Colonic mucosa (tissue), 4 donors: ENCODE measurements around the gene AUH. TPM values are rescaled to one million over a fixed set of nuclear protein-coding genes. Genes with fewer than 3 reads are reported as not detected.

Experiments
- DNase-seq: peaks from one replicate; pipeline ENCODE4 v3.0.0-alpha.2; 2020
- H3K27ac ChIP-seq: fragments of 200-600 bp; one replicate; pipeline ENCODE4 v1.8.0; 2021
- H3K27me3 ChIP-seq: fragments of 200-600 bp; one replicate; pipeline ENCODE4 v1.8.0; 2021
- H3K36me3 ChIP-seq: fragments of 200-600 bp; one replicate; pipeline ENCODE4 v1.8.0; 2021
- H3K4me1 ChIP-seq: fragments of 200-600 bp; one replicate; pipeline ENCODE4 v1.8.0; 2021; ENCODE audit warnings: mild to moderate bottlenecking
- H3K4me3 ChIP-seq: fragments of 200-600 bp; one replicate; pipeline ENCODE4 v1.8.0; 2021
- H3K9ac ChIP-seq, 2 donors: one replicate each; pipeline ENCODE4 v1.7.0; 2013; ENCODE audit warnings: control low read depth in 2 of 2, low read depth in 2 of 2, low read length in 2 of 2
- H3K9me3 ChIP-seq: fragments of 200-600 bp; one replicate; pipeline ENCODE4 v1.8.0; 2021
- intact Hi-C: fragments of 100-400 bp; cut with DNase I; formaldehyde crosslinking; loops from one replicate; pipeline ENCODE4 v1.14.1; 2022
- total RNA-seq, 2 donors: library from RNA; stranded (reverse); fragmentation: NEBNext Ultra II Directional in 1 of 2; extraction: Animal tissue kit (Norgen Biotek cat#: 25700) in 1 of 2; gene quantifications; one replicate each; pipeline ENCODE4 v1.2.1, GENCODE V29; 2021
- TF ChIP-seq, protein P1 (sequence below): fragments of 200-600 bp; IDR thresholded peaks from one replicate; pipeline ENCODE4 v1.8.0; 2022; ENCODE audit warnings: antibody characterized with exemption, mild to moderate bottlenecking
- donor health status: healthy.
- donor health status: DM: no; HTN: no; CAD: no.
- donor health status: DM: no; HTN: no; CAD: no.

AUH gene
- total RNA-seq, 2 donors from 2014 or later = 21.5 to 47.6 TPM

GRCh38 chr9:91187311-91187964, 174.3 kb downstream of the AUH start:
- Histone ChIP-seq H3K36me3 (no peaks in the 10 kb centered on the region), H3K4me3 (no peak overlapping the region), H3K27me3 (no peaks in the 10 kb centered on the region), H3K9me3 (no peaks in the 10 kb centered on the region), H3K27ac (no peak overlapping the region), H3K9ac (no peak overlapping the region), H3K4me1 (no peaks in the 10 kb centered on the region)
- no peak for DNase-seq
- TF ChIP-seq, protein P1, sequence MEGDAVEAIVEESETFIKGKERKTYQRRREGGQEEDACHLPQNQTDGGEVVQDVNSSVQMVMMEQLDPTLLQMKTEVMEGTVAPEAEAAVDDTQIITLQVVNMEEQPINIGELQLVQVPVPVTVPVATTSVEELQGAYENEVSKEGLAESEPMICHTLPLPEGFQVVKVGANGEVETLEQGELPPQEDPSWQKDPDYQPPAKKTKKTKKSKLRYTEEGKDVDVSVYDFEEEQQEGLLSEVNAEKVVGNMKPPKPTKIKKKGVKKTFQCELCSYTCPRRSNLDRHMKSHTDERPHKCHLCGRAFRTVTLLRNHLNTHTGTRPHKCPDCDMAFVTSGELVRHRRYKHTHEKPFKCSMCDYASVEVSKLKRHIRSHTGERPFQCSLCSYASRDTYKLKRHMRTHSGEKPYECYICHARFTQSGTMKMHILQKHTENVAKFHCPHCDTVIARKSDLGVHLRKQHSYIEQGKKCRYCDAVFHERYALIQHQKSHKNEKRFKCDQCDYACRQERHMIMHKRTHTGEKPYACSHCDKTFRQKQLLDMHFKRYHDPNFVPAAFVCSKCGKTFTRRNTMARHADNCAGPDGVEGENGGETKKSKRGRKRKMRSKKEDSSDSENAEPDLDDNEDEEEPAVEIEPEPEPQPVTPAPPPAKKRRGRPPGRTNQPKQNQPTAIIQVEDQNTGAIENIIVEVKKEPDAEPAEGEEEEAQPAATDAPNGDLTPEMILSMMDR = no peak
- intact Hi-C loops = no loop called here

DNA sequence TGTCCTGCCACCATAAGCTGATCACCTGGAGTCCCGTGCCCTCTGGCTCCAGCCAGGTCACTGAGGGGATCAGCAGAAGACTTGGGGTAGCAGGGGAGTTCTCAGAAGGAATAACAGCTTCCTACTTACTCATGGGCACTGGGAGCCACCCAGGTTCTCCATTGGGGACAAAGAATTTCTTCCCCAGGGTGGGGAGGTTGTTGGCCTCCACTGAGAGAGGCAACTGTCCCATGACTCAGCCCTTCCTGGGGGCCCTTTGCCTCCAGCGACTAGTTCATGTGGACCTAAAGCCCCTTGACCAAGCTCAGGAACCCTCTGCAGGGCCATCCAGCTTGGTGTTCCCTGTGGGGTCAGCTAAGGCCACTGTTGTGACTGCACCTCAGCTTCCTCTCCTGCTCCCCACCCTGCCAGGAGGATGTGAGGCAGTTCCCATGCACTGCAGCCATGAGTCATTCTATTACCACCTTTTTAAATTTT, 175.0 kb downstream of the AUH start:
- TF ChIP-seq, protein P1 = no peak
- H3K4me3 ChIP-seq = no peak overlapping the region
- H3K9me3 ChIP-seq = no peaks in the 10 kb centered on the region
- DNase-seq = no peak
- no peaks in the 10 kb centered on the region for H3K27me3 ChIP-seq
- H3K36me3 ChIP-seq = no peaks in the 10 kb centered on the region
- no peak overlapping the region for H3K9ac ChIP-seq
- intact Hi-C loops = no loop called here
- H3K4me1 ChIP-seq = no peaks in the 10 kb centered on the region
- H3K27ac ChIP-seq = no peak overlapping the region

- DNase-seq = no peak
- Histone ChIP-seq H3K9me3 (no peaks in the 10 kb centered on the region), H3K27ac (no peak overlapping the region), H3K4me1 (no peaks in the 10 kb centered on the region), H3K9ac (no peak overlapping the region), H3K36me3 (no peaks in the 10 kb centered on the region), H3K27me3 (no peaks in the 10 kb centered on the region), H3K4me3 (no peak overlapping the region)
- TF ChIP-seq, protein P1 = no peak
- intact Hi-C loops = no loop called here
Measured at GRCh38 chr9:91185193-91185886, 176.4 kb downstream of the AUH start.

GRCh38 chr9:91182429-91183225, 179.1 kb downstream of the AUH start:
- H3K27ac ChIP-seq = no peak overlapping the region
- H3K36me3 ChIP-seq = no peaks in the 10 kb centered on the region
- H3K4me3 ChIP-seq = no peak overlapping the region
- TF ChIP-seq, protein P1 = no peak
- H3K27me3 ChIP-seq = no peaks in the 10 kb centered on the region
- intact Hi-C loops = no loop called here
- no peak overlapping the region for H3K9ac ChIP-seq
- H3K4me1 ChIP-seq = peaks cover 2% of the 10 kb centered on the region
- no peaks in the 10 kb centered on the region for H3K9me3 ChIP-seq
- no peak for DNase-seq

DNA sequence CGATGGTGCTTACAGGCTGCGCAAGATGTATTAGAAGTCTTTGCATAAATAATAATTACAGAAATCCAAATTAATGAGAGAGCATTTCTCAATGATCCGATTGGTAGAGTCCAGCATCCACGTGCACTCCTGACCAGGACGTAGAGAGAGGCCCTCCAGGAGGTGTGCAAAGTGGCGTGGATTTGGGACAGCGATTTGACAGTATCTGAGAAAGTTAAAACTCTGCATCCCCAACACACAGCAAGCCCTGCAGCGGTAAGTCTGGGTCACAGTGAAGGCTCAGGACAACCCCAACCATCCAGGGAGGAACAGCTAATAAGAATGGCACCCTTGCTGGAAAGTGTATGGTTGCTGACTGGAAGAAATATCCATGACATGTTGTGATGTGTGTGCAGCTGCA, 180.2 kb downstream of the AUH start:
- DNase-seq = no peak
- intact Hi-C loops = no loop called here
- H3K9ac ChIP-seq = no peak overlapping the region
- TF ChIP-seq, protein P1 = no peak
- no peaks in the 10 kb centered on the region for H3K9me3 ChIP-seq
- no peaks in the 10 kb centered on the region for H3K36me3 ChIP-seq
- no peak overlapping the region for H3K27ac ChIP-seq
- H3K27me3 ChIP-seq = no peaks in the 10 kb centered on the region
- H3K4me3 ChIP-seq = no peak overlapping the region
- peaks cover 3% of the 10 kb centered on the region for H3K4me1 ChIP-seq
